BLaER1 (cell line): ENCODE results near the gene SLF2.

Experiments
- H3K27ac ChIP-seq: shearing (Covaris generic); formaldehyde crosslinking; 2 replicates; pipeline ENCODE4 v1.8.1; 2022
- H3K27me3 ChIP-seq: shearing (Covaris generic); formaldehyde crosslinking; 2 replicates; pipeline ENCODE4 v1.8.1; 2022
- H3K36me3 ChIP-seq: shearing (Covaris generic); formaldehyde crosslinking; 2 replicates; pipeline ENCODE4 v1.8.1; 2022
- H3K4me1 ChIP-seq: shearing (Covaris generic); formaldehyde crosslinking; 2 replicates; pipeline ENCODE4 v1.8.1; 2022
- H3K4me2 ChIP-seq: shearing (Covaris generic); formaldehyde crosslinking; 2 replicates; pipeline ENCODE4 v1.8.1; 2022
- H3K4me3 ChIP-seq: shearing (Covaris generic); formaldehyde crosslinking; 2 replicates; pipeline ENCODE4 v1.8.1; 2022
- H3K9ac ChIP-seq: shearing (Covaris generic); formaldehyde crosslinking; 2 replicates; pipeline ENCODE4 v1.8.1; 2022
- H3K9me3 ChIP-seq: shearing (Covaris generic); formaldehyde crosslinking; 2 replicates; pipeline ENCODE4 v1.8.1; 2022
- H4K20me1 ChIP-seq: shearing (Covaris generic); formaldehyde crosslinking; 2 replicates; pipeline ENCODE4 v1.8.1; 2022
- Cebpa-rat ChIP-seq: shearing (Covaris generic); IDR thresholded peaks from 2 replicates; pipeline ENCODE4 v1.8.1; 2022

Gene SLF2

GRCh38 chr10:100978121-100978900 is 65.5 kb downstream of the SLF2 start:
- H3K9me3 ChIP-seq = no peaks in the 10 kb centered on the region
- H3K4me3 ChIP-seq = no peak overlapping the region
- TF ChIP-seq Cebpa-rat = no peak
- H3K36me3 ChIP-seq = peaks cover 60% of the 10 kb centered on the region
- H4K20me1 ChIP-seq = peaks cover 10% of the 10 kb centered on the region
- no peak overlapping the region for H3K9ac ChIP-seq
- no peak overlapping the region for H3K27ac ChIP-seq
- H3K4me2 ChIP-seq = no peak overlapping the region
- no peaks in the 10 kb centered on the region for H3K4me1 ChIP-seq
- no peaks in the 10 kb centered on the region for H3K27me3 ChIP-seq

GRCh38 chr10:100978901-100979195 is 66.1 kb downstream of the SLF2 start:
- H3K27ac ChIP-seq = no peak overlapping the region
- no peaks in the 10 kb centered on the region for H3K27me3 ChIP-seq
- no peak overlapping the region for H3K9ac ChIP-seq
- H4K20me1 ChIP-seq = peaks cover 10% of the 10 kb centered on the region
- H3K4me2 ChIP-seq = no peak overlapping the region
- peaks cover 63% of the 10 kb centered on the region for H3K36me3 ChIP-seq
- no peaks in the 10 kb centered on the region for H3K4me1 ChIP-seq
- H3K4me3 ChIP-seq = no peak overlapping the region
- no peaks in the 10 kb centered on the region for H3K9me3 ChIP-seq
- TF ChIP-seq Cebpa-rat = no peak

- Histone ChIP-seq H3K4me2 (no peak overlapping the region), H3K36me3 (peaks cover 73% of the 10 kb centered on the region), H4K20me1 (peaks cover 14% of the 10 kb centered on the region), H3K9me3 (no peaks in the 10 kb centered on the region), H3K27ac (no peak overlapping the region), H3K9ac (no peak overlapping the region), H3K4me3 (no peak overlapping the region), H3K27me3 (no peaks in the 10 kb centered on the region), H3K4me1 (no peaks in the 10 kb centered on the region)
- no peak for TF ChIP-seq Cebpa-rat
Observed at GRCh38 chr10:100979791-100980272, 67.1 kb downstream of the SLF2 start.

- Histone ChIP-seq H4K20me1 (peaks cover 19% of the 10 kb centered on the region), H3K9ac (no peak overlapping the region), H3K27me3 (no peaks in the 10 kb centered on the region), H3K4me3 (no peak overlapping the region), H3K4me2 (no peak overlapping the region), H3K9me3 (no peaks in the 10 kb centered on the region), H3K4me1 (peaks cover 2% of the 10 kb centered on the region; the same call in 1 of the 2 replicates), H3K27ac (no peak overlapping the region), H3K36me3 (peaks cover 78% of the 10 kb centered on the region)
- TF ChIP-seq Cebpa-rat = no peak
Observed at GRCh38 chr10:100980311-100980710, 67.5 kb downstream of the SLF2 start.

GRCh38 chr10:100980711-100981110 is 67.9 kb downstream of the SLF2 start:
- H3K36me3 ChIP-seq = peaks cover 82% of the 10 kb centered on the region
- no peak overlapping the region for H3K27ac ChIP-seq
- H3K4me1 ChIP-seq = peaks cover 6% of the 10 kb centered on the region
- H3K9me3 ChIP-seq = no peaks in the 10 kb centered on the region
- H3K4me2 ChIP-seq = no peak overlapping the region
- peaks cover 23% of the 10 kb centered on the region for H4K20me1 ChIP-seq
- TF ChIP-seq Cebpa-rat = no peak
- no peak overlapping the region for H3K9ac ChIP-seq
- no peaks in the 10 kb centered on the region for H3K27me3 ChIP-seq
- no peak overlapping the region for H3K4me3 ChIP-seq

- Histone ChIP-seq H3K36me3 (peaks cover 87% of the 10 kb centered on the region), H3K9me3 (no peaks in the 10 kb centered on the region), H3K27me3 (no peaks in the 10 kb centered on the region), H3K27ac (no peak overlapping the region), H3K4me1 (peaks cover 12% of the 10 kb centered on the region), H4K20me1 (peaks cover 29% of the 10 kb centered on the region), H3K4me2 (no peak overlapping the region), H3K9ac (no peak overlapping the region), H3K4me3 (no peak overlapping the region)
- no peak for TF ChIP-seq Cebpa-rat
Observed at GRCh38 chr10:100981178-100981772, 68.5 kb downstream of the SLF2 start.

GRCh38 chr10:100982916-100983830 is 70.4 kb downstream of the SLF2 start:
- Histone ChIP-seq H3K9me3 (no peaks in the 10 kb centered on the region), H3K4me1 (peaks cover 23% of the 10 kb centered on the region), H3K4me2 (no peak overlapping the region), H3K27me3 (no peaks in the 10 kb centered on the region), H3K27ac (no peak overlapping the region), H3K4me3 (no peak overlapping the region), H3K9ac (no peak overlapping the region), H3K36me3 (peaks cover 79% of the 10 kb centered on the region), H4K20me1 (peaks cover 28% of the 10 kb centered on the region; the same call in 1 of the 2 replicates)
- no peak for TF ChIP-seq Cebpa-rat

GRCh38 chr10:100983868-100984671 is 71.3 kb downstream of the SLF2 start:
- Histone ChIP-seq H3K4me1 (peaks cover 32% of the 10 kb centered on the region), H3K27ac (no peak overlapping the region), H3K9ac (no peak overlapping the region), H3K36me3 (peaks cover 76% of the 10 kb centered on the region), H3K4me3 (no peak overlapping the region), H3K9me3 (no peaks in the 10 kb centered on the region), H3K27me3 (no peaks in the 10 kb centered on the region), H4K20me1 (peaks cover 37% of the 10 kb centered on the region), H3K4me2 (no peak overlapping the region)
- no peak for TF ChIP-seq Cebpa-rat

- TF ChIP-seq Cebpa-rat = no peak
- Histone ChIP-seq H3K36me3 (peaks cover 76% of the 10 kb centered on the region), H4K20me1 (peaks cover 43% of the 10 kb centered on the region), H3K4me2 (no peak overlapping the region), H3K4me1 (peaks cover 39% of the 10 kb centered on the region), H3K4me3 (no peak overlapping the region), H3K9ac (no peak overlapping the region), H3K27me3 (no peaks in the 10 kb centered on the region), H3K9me3 (no peaks in the 10 kb centered on the region), H3K27ac (no peak overlapping the region)
Observed at GRCh38 chr10:100984672-100985177, 72.0 kb downstream of the SLF2 start.
